HepG2 (cell line): Measurements from ENCODE around the gene PPP1R18. TPM values are rescaled to one million over a fixed set of nuclear protein-coding genes. Genes with fewer than 3 reads are reported as not detected.

Experiments
- ATAC-seq: fragments of 200-7000 bp; cut with Tn5 transposase; 3 replicates; pipeline ENCODE4 v1.9.1; 2020; ENCODE audit warnings: mild to moderate bottlenecking, moderate library complexity
- BruUV-seq: library from RNA; stranded (reverse); fragments of 400-500 nt; replicated peaks from 2 replicates; lab custom pipeline; 2021; lab: Mats Ljungman, UMichigan
- CTCF ChIA-PET: fragments of 300-600 bp; formaldehyde crosslinking; extraction: SDS; loops from one replicate; lab custom pipeline; 2021; ENCODE audit warnings: low total read pairs, inconsistent platforms, low intra/inter-chr PET ratio; lab: Yijun Ruan, JAX
- POLR2A ChIA-PET: fragments of 350-600 bp; sonication (Branson Sonifier 250); formaldehyde crosslinking; loops from one replicate; lab custom pipeline; 2020; ENCODE audit warnings: antibody characterized with exemption, inconsistent platforms; lab: Yijun Ruan, JAX
- DNase-seq: peaks from one replicate; pipeline ENCODE4 v3.0.0-alpha.2; 2015; ENCODE audit warnings: low spot score
- FAIRE-seq: peaks from 3 replicates; lab custom pipeline; 2011; peaks lifted over from hg19 to GRCh38; lab: Jason Lieb, UNC
- H2AFZ ChIP-seq: one replicate; pipeline ENCODE4 v1.6.1; 2011; ENCODE audit warnings: low read length, inconsistent platforms
- H3K27ac ChIP-seq: fragments of 300-600 bp; 3 replicates; pipeline ENCODE4 v1.8.0; 2011; ENCODE audit warnings: mixed run types, mild to moderate bottlenecking, mixed read lengths, low read length, inconsistent platforms; ENCODE audit not compliant: insufficient read depth; ENCODE audit errors: extremely low read length
- H3K27me3 ChIP-seq, 2 experiments: fragments of 200-600 bp in 1 of 2; 2 replicates in 1 of 2; 3 replicates in 1 of 2; pipeline versions ENCODE4 v1.6.0 to v1.8.0; 2011; ENCODE audit warnings: low read length in 2 of 2, mild to moderate bottlenecking in 2 of 2, moderate library complexity in 2 of 2, inconsistent platforms in 1 of 2; ENCODE audit not compliant: insufficient read depth in 2 of 2, control insufficient read depth in 1 of 2
- H3K36me3 ChIP-seq, 2 experiments: fragments of 200-600 bp in 1 of 2; replicated peaks in 1 of 2; 2 replicates in 1 of 2; 3 replicates in 1 of 2; pipeline versions ENCODE4 v1.5.1 to v1.8.0; 2011; ENCODE audit warnings: low read length in 2 of 2, inconsistent platforms in 1 of 2; ENCODE audit not compliant: insufficient read depth in 2 of 2, control insufficient read depth in 1 of 2
- H3K4me1 ChIP-seq: 2 replicates; pipeline ENCODE4 v1.5.1; 2012; ENCODE audit warnings: low read length, inconsistent platforms; ENCODE audit not compliant: insufficient read depth
- H3K4me2 ChIP-seq: 2 replicates; pipeline ENCODE4 v1.6.0; 2011; ENCODE audit warnings: low read depth, low read length, inconsistent platforms
- H3K4me3 ChIP-seq, 3 experiments: fragments of 200-600 bp in 1 of 3; sonication (generic), shearing (Covaris generic) in 1 of 3; replicated peaks in 1 of 3; 2 replicates each; pipeline ENCODE4 v1.5.1; 2011 to 2016; ENCODE audit warnings: low read length in 3 of 3, inconsistent platforms in 2 of 3, low read depth in 2 of 3, mild to moderate bottlenecking in 2 of 3, control low read depth in 1 of 3, mixed read lengths in 1 of 3; ENCODE audit not compliant: insufficient read depth in 1 of 3
- H3K79me2 ChIP-seq: one replicate; pipeline ENCODE4 v1.6.1; 2011; ENCODE audit warnings: low read length, inconsistent platforms; ENCODE audit not compliant: insufficient read depth
- H3K9ac ChIP-seq: 2 replicates; pipeline ENCODE4 v1.6.0; 2011; ENCODE audit warnings: mild to moderate bottlenecking, low read depth, low read length, inconsistent platforms; ENCODE audit not compliant: insufficient read depth
- H3K9me3 ChIP-seq: 2 replicates; pipeline ENCODE4 v1.5.1; 2012; ENCODE audit warnings: mild to moderate bottlenecking, low read length
- H4K20me1 ChIP-seq: 2 replicates; pipeline ENCODE4 v1.6.0; 2011; ENCODE audit warnings: inconsistent platforms, mild to moderate bottlenecking, low read length, moderate library complexity; ENCODE audit not compliant: insufficient read depth
- BORCS8-MEF2B ChIP-seq: sonication (generic); formaldehyde crosslinking; IDR thresholded peaks from 2 replicates; pipeline ENCODE4 v1.8.0; 2022; ENCODE audit warnings: mild to moderate bottlenecking, missing genetic modification reagents
- HNRNPH1 ChIP-seq: fragments of 200-400 bp; formaldehyde crosslinking; optimal IDR thresholded peaks from 2 replicates; pipeline ENCODE3; 2017; ENCODE audit warnings: mild to moderate bottlenecking, low read depth, low read length
- ISX ChIP-seq: sonication (generic); formaldehyde crosslinking; conservative IDR thresholded peaks from 2 replicates; pipeline ENCODE4 v1.5.0; 2020; ENCODE audit warnings: missing genetic modification reagents
- PHF8 ChIP-seq: sonication (generic); formaldehyde crosslinking; IDR thresholded peaks from 2 replicates; pipeline ENCODE4 v1.5.0; 2020; ENCODE audit warnings: missing genetic modification reagents
- RBFOX2 ChIP-seq: fragments of 200-400 bp; formaldehyde crosslinking; IDR thresholded peaks from 2 replicates; pipeline ENCODE4 v1.6.1; 2017; ENCODE audit warnings: low read depth, mild to moderate bottlenecking, low read length
- TFAP4 ChIP-seq: sonication (generic); IDR thresholded peaks from 2 replicates; pipeline ENCODE4 v1.6.1; 2016; ENCODE audit warnings: low read depth, borderline replicate concordance
- ZIK1 ChIP-seq: sonication (generic); formaldehyde crosslinking; IDR thresholded peaks from 2 replicates; pipeline ENCODE4 v1.5.0; 2020; ENCODE audit warnings: mild to moderate bottlenecking, low read depth, missing genetic modification reagents, borderline replicate concordance
- ZNF33B ChIP-seq: sonication (generic); formaldehyde crosslinking; IDR thresholded peaks from 2 replicates; pipeline ENCODE4 v1.5.1; 2020; ENCODE audit warnings: mild to moderate bottlenecking, missing genetic modification reagents
- ZNF468 ChIP-seq: sonication (generic); formaldehyde crosslinking; IDR thresholded peaks from 2 replicates; pipeline ENCODE4 v1.8.0; 2022; ENCODE audit warnings: mild to moderate bottlenecking, moderate library complexity, missing genetic modification reagents
- ZNF646 ChIP-seq: sonication (generic); formaldehyde crosslinking; IDR thresholded peaks from 2 replicates; pipeline ENCODE4 v1.9.0; 2021; ENCODE audit warnings: mild to moderate bottlenecking, missing genetic modification reagents
- ZNF768 ChIP-seq: sonication (generic); formaldehyde crosslinking; IDR thresholded peaks from 2 replicates; pipeline ENCODE4 v1.4.0; 2020; ENCODE audit warnings: missing genetic modification reagents
- WGBS: methylation state at CpG from one replicate; pipeline ENCODE4 v1.1.6; 2017; ENCODE audit warnings: low lambda C conversion rate; 5-methylcytosine and 5-hydroxymethylcytosine counted together
- in situ Hi-C: cut with HindIII; loops from 2 replicates; pipeline ENCODE4 v1.10.0; 2017; ENCODE audit warnings: low pct_unique_long_range_greater_than_20kb; ENCODE audit not compliant: extremely low pct_ligation_motif_present
- intact Hi-C: fragments of 100-400 bp; cut with micrococcal nuclease; formaldehyde crosslinking; loops from one replicate; pipeline ENCODE4 v1.10.0; 2022; ENCODE audit not compliant: unreplicated experiment
- polyA plus RNA-seq, 8 experiments: library from polyadenylated mRNA; depleted of rRNA in 3 of 8; stranded (reverse) in 7 of 8; unstranded in 1 of 8; fragments of >200 nt; fragmentation: Illumina TruSeq in 4 of 8; extraction: Trizol in 4 of 8; gene quantifications; 2 replicates each; pipeline versions ENCODE4 v1.2.1 to v1.2.3, GENCODE V29; 2011 to 2016; ENCODE audit warnings: low read depth in 4 of 8, missing spikeins in 1 of 8, mixed read lengths in 1 of 8; ENCODE audit not compliant: insufficient read depth in 1 of 8
- total RNA-seq, 5 experiments: library from RNA; depleted of rRNA; stranded (reverse); fragments of >200 nt; fragmentation: Illumina TruSeq; extraction: Trizol; gene quantifications; 2 replicates each; pipeline ENCODE4 v1.2.3, GENCODE V29; 2016; ENCODE audit warnings: low read depth in 1 of 5

The PPP1R18 gene
- total and polyA plus RNA-seq, 2 of the 13 experiments (the other 11 are each of a cell fraction or from before 2014, with no cell fraction given), result 4.9 to 9.2 TPM

GRCh38 chr6:30709101-30709868, 22.8 kb upstream of the PPP1R18 start (continued):
- no peak for TF ChIP-seq ZNF646

DNA sequence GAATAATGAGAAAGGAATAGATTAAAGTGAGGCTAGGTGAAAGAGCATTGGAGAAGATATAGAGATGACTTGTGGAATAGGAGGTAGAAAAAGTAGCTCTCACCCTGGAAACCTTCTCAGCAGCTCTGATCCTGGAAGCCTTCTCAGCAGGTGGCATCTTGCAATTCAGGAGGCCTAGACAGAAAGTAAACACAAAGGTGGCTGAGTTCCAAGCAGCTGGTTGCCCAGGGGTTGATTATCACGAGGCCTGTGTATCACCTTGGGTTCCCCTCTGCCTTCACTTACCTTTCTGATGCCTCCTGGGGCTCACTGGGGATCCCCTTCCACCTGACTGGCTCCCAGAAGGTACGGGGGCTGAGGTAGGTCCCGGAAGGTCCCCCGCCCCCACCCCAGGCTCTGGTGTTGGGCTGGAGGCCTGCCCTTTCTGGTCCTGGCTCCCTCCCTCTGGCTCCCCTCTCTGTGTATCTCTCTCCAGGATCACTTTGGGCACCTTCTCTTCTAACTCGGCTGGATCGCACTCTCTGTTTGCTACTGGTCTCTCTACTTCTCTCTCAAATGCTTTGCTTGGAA, 20.9 kb upstream of the PPP1R18 start:
- POLR2A ChIA-PET, result interaction anchor here (1.4 kb wide), 1 partner anchor 10 kb away, joined by 6 read pairs; the partner anchor contains the start of gene MDC1
- TF ChIP-seq TFAP4 (peak; percentile 36; the same call in 1 of the 2 replicates), ZNF768 (CRISPR knock-in tag) (no peak), ZNF33B (CRISPR knock-in tag) (no peak), ISX (CRISPR knock-in tag) (no peak), PHF8 (CRISPR knock-in tag) (no peak), RBFOX2 (0 out of 2 replicates have a peak, but pooled peaks have one; percentile 21), HNRNPH1 (no peak), ZNF468 (CRISPR knock-in tag) (no peak), ZIK1 (CRISPR knock-in tag) (no peak), BORCS8-MEF2B (no peak)

More for the DNA sequence above, 20.9 kb upstream of the PPP1R18 start:
- CTCF ChIA-PET, result no interaction called here
- no peak overlapping the region for H3K4me3 ChIP-seq
- no peaks in the 10 kb centered on the region for H4K20me1 ChIP-seq
- H3K27me3 ChIP-seq, result no peaks in the 10 kb centered on the region
- intact Hi-C loops (no loop called here), in situ Hi-C loops (no loop called here)
- no peaks in the 10 kb centered on the region for H3K9me3 ChIP-seq
- ATAC-seq (no peak), DNase-seq (no peak), FAIRE-seq (no peak)
- H3K27ac ChIP-seq, result no peak overlapping the region
- H2AFZ ChIP-seq, result no peak overlapping the region
- H3K4me2 ChIP-seq, result no peak overlapping the region
- BruUV-seq, result no TSS peak
- H3K4me1 ChIP-seq, result peaks cover 7% of the 10 kb centered on the region; the same call in 1 of the 2 replicates
- no peaks in the 10 kb centered on the region for H3K79me2 ChIP-seq
- H3K9ac ChIP-seq, result no peak overlapping the region
- peaks cover 15 to 70% of the 10 kb centered on the region in 2 experiments for H3K36me3 ChIP-seq
- whole genome bisulfite sequencing, result 94% methylated on average over 5 of the region's 6 CpGs
